Caco-2 (cell line): ENCODE results near the gene SYPL1. TPM values are rescaled to one million over a fixed set of nuclear protein-coding genes. Genes with fewer than 3 reads are reported as not detected.

Experiments used
- BruUV-seq: library from RNA; stranded (reverse); fragments of 400-500 nt; replicated peaks from 2 replicates; lab custom pipeline; 2021; lab: Mats Ljungman, UMichigan
- CTCF ChIA-PET: fragments of 300-600 bp; sonication (Branson Sonifier 250); formaldehyde crosslinking; loops from one replicate; lab custom pipeline; 2022; ENCODE audit warnings: antibody characterized with exemption; lab: Charles Lee
- POLR2A ChIA-PET: fragments of 300-600 bp; sonication (Branson Sonifier 250); formaldehyde crosslinking; loops from one replicate; lab custom pipeline; 2022; ENCODE audit warnings: antibody characterized with exemption; lab: Charles Lee
- DNase-seq, 2 experiments: peaks; one replicate each; pipeline versions ENCODE4 v3.0.0 to v3.0.0-alpha.2; 2020 to 2022
- H3K27me3 ChIP-seq: replicated peaks from 2 replicates; pipeline ENCODE4 v1.6.0; 2011; ENCODE audit warnings: low read length; ENCODE audit not compliant: control insufficient read depth, insufficient read depth
- H3K36me3 ChIP-seq: 2 replicates; pipeline ENCODE4 v1.5.1; 2011; ENCODE audit warnings: low read length; ENCODE audit not compliant: control insufficient read depth, insufficient read depth
- H3K4me1 ChIP-seq: fragments of 250-450 bp; sonication (Bioruptor Pico); 2 replicates; pipeline ENCODE4 v1.5.1; 2020; ENCODE audit warnings: mild to moderate bottlenecking
- H3K4me3 ChIP-seq: 2 replicates; pipeline ENCODE4 v1.5.1; 2011; ENCODE audit warnings: low read depth, mild to moderate bottlenecking, control low read depth, low read length
- H3K9me3 ChIP-seq: fragments of 250-450 bp; sonication (Bioruptor Pico); 2 replicates; pipeline ENCODE4 v1.5.1; 2020; ENCODE audit warnings: mild to moderate bottlenecking, moderate library complexity
- H3K27ac Mint-ChIP-seq: one replicate; pipeline ENCODE4 v1.8.0; 2022; ENCODE audit warnings: mixed read lengths; ENCODE audit not compliant: unreplicated experiment
- H3K27me3 Mint-ChIP-seq: one replicate; pipeline ENCODE4 v1.8.0; 2022; ENCODE audit warnings: mixed read lengths; ENCODE audit not compliant: insufficient read depth, unreplicated experiment
- H3K36me3 Mint-ChIP-seq: one replicate; pipeline ENCODE4 v1.8.0; 2022; ENCODE audit warnings: mild to moderate bottlenecking, mixed read lengths; ENCODE audit not compliant: insufficient read depth, unreplicated experiment
- H3K4me1 Mint-ChIP-seq: one replicate; pipeline ENCODE4 v1.8.0; 2022; ENCODE audit warnings: low read depth, mixed read lengths; ENCODE audit not compliant: unreplicated experiment
- H3K4me3 Mint-ChIP-seq: one replicate; pipeline ENCODE4 v1.8.0; 2022; ENCODE audit warnings: mild to moderate bottlenecking, moderate library complexity, mixed read lengths; ENCODE audit not compliant: unreplicated experiment
- H3K9me3 Mint-ChIP-seq: one replicate; pipeline ENCODE4 v1.8.0; 2022; ENCODE audit warnings: mixed read lengths; ENCODE audit not compliant: unreplicated experiment
- CTCF ChIP-seq, 2 experiments: fragments of 200-600 bp in 1 of 2; IDR thresholded peaks; 1 replicate in 1 of 2; 2 replicates in 1 of 2; pipeline versions ENCODE4 v1.5.1 to v1.8.0; 2011 to 2022; ENCODE audit warnings: antibody characterized with exemption in 1 of 2, control low read depth in 1 of 2, inconsistent platforms in 1 of 2, low read depth in 1 of 2, low read length in 1 of 2, mild to moderate bottlenecking in 1 of 2, moderate library complexity in 1 of 2; ENCODE audit not compliant: insufficient read depth in 1 of 2, severe bottlenecking in 1 of 2, unreplicated experiment in 1 of 2
- intact Hi-C: fragments of 100-400 bp; cut with micrococcal nuclease; formaldehyde crosslinking; loops from one replicate; pipeline ENCODE4 v1.10.0; 2022; ENCODE audit not compliant: unreplicated experiment
- total RNA-seq: library from RNA; stranded (reverse); gene quantifications from 2 replicates; pipeline ENCODE4 v1.2.3, GENCODE V29; 2022

The SYPL1 gene
- total RNA-seq, 1 experiment from 2014 or later, result 81.0 TPM

GRCh38 chr7:106124186-106124585 lies 12.1 kb upstream of the SYPL1 start:
- no peak for DNase-seq
- POLR2A ChIA-PET, result no interaction called here
- Histone ChIP-seq H3K27me3 (no peaks in the 10 kb centered on the region), H3K4me1 (no peaks in the 10 kb centered on the region), H3K4me3 (no peak overlapping the region), H3K36me3 (no peaks in the 10 kb centered on the region), H3K9me3 (no peaks in the 10 kb centered on the region)
- CTCF ChIA-PET, result no interaction called here
- no peak overlapping the region for H3K4me3 Mint-ChIP-seq
- BruUV-seq, result no TSS peak
- intact Hi-C loops, result no loop called here
- H3K4me1 Mint-ChIP-seq, result peaks cover 3% of the 10 kb centered on the region
- H3K27me3 Mint-ChIP-seq, result no peaks in the 10 kb centered on the region
- H3K36me3 Mint-ChIP-seq, result no peaks in the 10 kb centered on the region
- no peaks in the 10 kb centered on the region for H3K9me3 Mint-ChIP-seq
- TF ChIP-seq CTCF (IDR thresholded peaks at IDR 0.05; ENCODE audit: insufficient read depth in 1 of 2, low read depth in 1 of 2, low read length in 1 of 2, severe bottlenecking in 1 of 2, unreplicated experiment in 1 of 2), result no peak
- no peak overlapping the region for H3K27ac Mint-ChIP-seq

DNA sequence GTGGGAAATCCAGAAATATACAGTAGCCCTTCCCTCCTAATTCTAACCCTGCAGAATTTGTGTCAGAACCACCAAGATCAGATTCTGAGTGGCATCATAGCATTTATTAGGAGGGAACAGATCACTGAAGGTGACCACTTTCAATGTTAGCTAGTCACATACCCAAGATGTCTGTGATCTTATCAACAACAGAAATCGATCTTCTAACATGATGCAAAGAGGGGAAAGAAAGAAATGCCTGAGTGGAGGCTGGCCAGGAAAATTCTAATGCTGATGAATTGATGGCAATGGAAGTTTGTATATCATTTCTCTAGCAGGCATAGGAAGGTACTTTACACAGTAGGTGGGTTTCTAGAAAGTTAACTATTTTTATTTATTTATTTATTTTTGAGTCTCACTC lies 10.6 kb upstream of the SYPL1 start:
- Mint-ChIP-seq H3K27me3 (no peaks in the 10 kb centered on the region), H3K9me3 (no peaks in the 10 kb centered on the region), H3K4me1 (no peaks in the 10 kb centered on the region), H3K4me3 (no peak overlapping the region), H3K27ac (no peak overlapping the region), H3K36me3 (no peaks in the 10 kb centered on the region)
- no TSS peak for BruUV-seq
- Histone ChIP-seq H3K4me3 (no peak overlapping the region), H3K4me1 (no peaks in the 10 kb centered on the region), H3K9me3 (no peaks in the 10 kb centered on the region), H3K27me3 (no peaks in the 10 kb centered on the region), H3K36me3 (no peaks in the 10 kb centered on the region)
- POLR2A ChIA-PET, result no interaction called here
- no peak for DNase-seq
- CTCF ChIA-PET, result no interaction called here
- intact Hi-C loops, result no loop called here
- no peak for TF ChIP-seq CTCF (IDR thresholded peaks at IDR 0.05; ENCODE audit: insufficient read depth in 1 of 2, low read depth in 1 of 2, low read length in 1 of 2, severe bottlenecking in 1 of 2, unreplicated experiment in 1 of 2)

DNA sequence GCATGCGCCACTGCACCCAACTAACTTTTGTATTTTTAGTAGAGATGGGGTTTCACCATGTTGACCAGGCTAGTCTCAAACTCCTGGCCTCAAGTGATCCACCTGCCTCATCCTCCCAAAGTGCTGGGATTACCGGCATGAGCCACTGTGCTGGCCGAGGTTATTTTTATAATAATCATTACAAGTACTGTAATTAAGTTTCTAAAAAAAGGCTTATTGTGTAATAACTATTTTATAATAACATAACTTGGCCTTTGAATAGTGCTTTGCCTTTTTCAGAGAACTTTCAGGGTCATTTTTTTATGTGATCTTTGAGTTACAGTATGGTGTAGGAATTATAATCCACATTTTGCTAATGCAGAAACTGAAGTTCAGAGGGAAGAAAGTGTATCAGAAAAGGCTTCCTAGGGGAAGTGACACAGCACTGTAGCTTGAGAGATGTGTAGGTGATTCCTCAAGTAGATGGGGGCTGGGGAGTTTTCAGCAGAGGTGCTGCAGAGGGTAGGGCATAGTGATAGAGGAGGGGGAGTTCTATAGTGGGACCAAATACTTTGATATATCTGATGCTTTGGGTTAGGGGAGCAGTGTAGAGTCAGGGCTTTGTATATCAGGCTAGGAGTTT lies 9.2 kb upstream of the SYPL1 start:
- Mint-ChIP-seq H3K27me3 (no peaks in the 10 kb centered on the region), H3K27ac (no peak overlapping the region), H3K9me3 (no peaks in the 10 kb centered on the region), H3K4me1 (no peaks in the 10 kb centered on the region), H3K4me3 (no peak overlapping the region), H3K36me3 (no peaks in the 10 kb centered on the region)
- no peak for DNase-seq
- Histone ChIP-seq H3K27me3 (no peaks in the 10 kb centered on the region), H3K9me3 (no peaks in the 10 kb centered on the region), H3K36me3 (no peaks in the 10 kb centered on the region), H3K4me3 (no peak overlapping the region), H3K4me1 (no peaks in the 10 kb centered on the region)
- no TSS peak for BruUV-seq
- intact Hi-C loops, result no loop called here
- ChIA-PET POLR2A (no interaction called here), CTCF (no interaction called here)
- TF ChIP-seq CTCF (IDR thresholded peaks at IDR 0.05; ENCODE audit: insufficient read depth in 1 of 2, low read depth in 1 of 2, low read length in 1 of 2, severe bottlenecking in 1 of 2, unreplicated experiment in 1 of 2), result no peak
